HG03135 (cell line): ENCODE measurements around the gene COA4.

ENCODE experiments used
- ATAC-seq: cut with Tn5 transposase; IDR thresholded peaks from one replicate; pipeline ENCODE4 v1.9.1; 2021; ENCODE audit warnings: mild to moderate bottlenecking, moderate library complexity; ENCODE audit not compliant: unreplicated experiment

Gene COA4

DNA sequence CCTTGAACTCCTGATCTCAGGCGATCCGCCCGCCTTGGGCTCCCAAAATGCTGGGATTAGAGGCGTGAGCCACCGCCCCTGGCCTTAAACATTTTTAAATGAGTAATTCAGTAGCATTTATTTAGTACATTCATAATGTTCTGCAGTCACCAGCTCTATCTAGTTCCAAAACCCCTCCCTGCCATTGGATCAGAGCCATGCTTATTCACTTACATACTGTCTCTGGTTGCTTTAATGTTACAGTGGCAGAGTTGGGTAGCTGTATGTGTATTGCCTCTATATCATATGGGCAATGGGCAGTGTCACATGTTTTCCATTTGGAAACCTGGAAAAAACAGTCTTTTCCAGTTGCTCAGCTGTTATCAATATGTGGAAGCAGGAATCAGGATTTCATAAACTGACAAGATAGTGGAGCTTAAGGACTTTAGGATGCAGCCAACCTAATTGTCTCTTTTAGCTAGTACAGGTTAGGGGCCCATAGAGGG is 10.5 kb downstream of the COA4 start:
- no peak for ATAC-seq

DNA sequence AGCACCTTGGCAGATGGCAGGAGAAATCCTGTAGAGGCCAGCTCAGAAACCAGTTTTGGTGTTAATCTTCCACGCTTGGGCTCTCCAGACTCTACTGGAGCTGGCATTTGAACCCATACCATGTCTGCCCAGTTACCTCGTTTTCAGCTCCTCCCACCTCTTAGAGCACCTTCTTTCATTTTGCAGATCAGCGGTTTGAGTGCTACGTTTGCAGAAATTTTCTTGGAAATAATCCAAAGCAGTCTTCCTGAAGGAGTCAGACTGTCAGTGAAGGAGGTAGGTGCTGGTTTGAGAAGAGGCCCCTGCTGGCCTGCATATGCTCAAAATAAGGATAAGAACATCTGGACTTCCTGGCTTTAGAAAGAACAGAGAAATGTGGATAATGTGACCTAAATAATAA is 13.7 kb downstream of the COA4 start:
- no peak for ATAC-seq

DNA sequence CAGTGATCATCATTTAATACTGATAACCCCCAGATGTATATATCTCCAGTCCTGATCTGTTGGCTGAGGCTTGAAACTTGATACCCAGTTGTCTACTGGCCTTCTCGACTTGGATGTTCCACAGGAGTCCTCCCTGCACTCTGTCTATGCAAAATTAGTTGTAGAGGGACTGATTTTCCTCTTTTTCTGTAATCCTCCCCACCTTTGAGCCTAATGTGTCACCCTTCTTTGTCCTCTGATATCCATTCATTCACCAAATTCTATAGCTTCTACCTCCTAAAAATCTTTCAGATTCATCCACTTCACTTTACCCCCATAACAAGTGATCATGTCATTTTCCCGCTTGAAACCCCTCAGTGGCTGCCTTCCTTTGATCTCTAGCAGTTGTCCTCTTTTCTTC is 16.4 kb downstream of the COA4 start:
- no peak for ATAC-seq

DNA sequence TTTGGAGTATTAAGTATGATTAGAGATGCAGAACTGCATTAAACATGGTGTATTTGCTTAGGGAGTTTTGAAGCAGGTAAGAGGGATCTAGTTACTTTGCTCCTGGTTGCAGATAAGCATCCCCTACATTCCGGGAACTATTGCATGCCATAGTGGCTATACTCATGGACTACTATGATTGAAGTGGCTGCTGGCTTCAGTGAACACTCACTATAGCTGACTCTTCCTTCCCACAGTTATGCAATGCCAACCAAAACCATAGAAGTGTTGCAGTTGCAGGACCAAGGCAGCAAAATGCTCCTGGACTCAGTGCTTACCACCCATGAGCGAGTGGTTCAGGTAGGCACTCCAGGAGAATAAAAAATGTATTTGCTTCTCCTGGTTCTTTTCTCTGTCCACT is 17.0 kb downstream of the COA4 start:
- no peak for ATAC-seq

DNA sequence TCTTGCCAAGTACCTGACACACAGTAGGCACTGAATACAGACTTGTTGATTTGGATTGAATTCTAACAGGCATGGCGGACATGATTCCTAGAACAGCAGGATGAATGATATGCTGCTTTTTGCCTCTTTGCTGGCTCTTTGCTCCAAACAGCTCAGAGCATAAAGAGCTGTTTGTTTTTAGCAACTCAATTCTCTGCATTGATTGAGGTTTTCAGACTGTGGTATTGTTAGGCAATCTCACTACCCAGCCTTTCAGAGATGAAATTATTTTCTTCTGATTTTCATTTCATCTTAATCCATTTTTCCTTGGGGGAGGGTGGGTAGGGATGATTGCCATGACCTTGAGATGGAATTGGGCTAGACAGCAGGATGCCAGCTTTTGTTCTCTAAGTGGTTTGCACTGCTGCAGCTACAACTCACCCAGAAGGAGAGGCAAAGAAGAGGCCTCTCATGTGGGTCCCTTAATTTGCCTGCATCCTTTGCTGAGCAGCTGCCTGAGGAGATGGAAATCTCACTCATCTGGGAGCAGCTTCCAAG is 20.5 kb downstream of the COA4 start:
- no peak for ATAC-seq

DNA sequence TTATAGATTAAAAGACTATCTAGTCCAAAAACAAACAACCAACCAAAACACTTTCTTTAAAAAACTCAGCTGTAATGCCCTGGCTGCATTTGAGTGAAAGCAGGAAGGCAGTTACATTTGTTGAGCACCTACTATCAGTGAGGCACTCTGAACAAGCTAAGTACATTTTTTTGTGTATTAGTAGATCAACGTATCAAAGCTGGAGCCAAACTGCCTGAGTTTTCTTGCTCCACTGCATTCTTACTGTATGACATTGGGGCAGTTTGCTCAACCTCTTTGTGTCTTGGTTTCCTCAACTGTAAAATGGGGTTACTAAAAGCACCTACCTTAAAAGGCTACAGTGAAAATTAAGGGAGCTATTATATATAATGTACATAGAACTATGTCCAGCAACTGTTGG is 22.0 kb downstream of the COA4 start:
- ATAC-seq = no peak

DNA sequence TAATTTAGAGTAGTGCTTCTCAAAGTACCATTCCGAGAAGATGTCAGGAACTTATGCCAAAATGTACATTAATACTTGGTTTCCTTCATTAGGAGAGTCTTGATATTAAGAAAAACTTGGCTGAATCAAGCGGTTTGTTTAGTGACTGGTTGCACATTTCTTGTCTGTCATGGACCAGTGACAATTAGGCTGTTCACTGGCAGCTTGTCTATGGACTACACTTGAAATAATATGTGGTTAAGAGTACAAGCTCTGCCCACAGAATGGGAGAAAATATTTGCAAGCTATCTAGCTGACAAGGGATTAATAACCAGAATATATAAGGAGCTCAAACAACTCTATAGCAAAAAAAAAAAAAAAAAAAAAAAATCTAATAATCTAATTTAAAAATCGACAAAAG is 24.6 kb downstream of the COA4 start:
- ATAC-seq = no peak

DNA sequence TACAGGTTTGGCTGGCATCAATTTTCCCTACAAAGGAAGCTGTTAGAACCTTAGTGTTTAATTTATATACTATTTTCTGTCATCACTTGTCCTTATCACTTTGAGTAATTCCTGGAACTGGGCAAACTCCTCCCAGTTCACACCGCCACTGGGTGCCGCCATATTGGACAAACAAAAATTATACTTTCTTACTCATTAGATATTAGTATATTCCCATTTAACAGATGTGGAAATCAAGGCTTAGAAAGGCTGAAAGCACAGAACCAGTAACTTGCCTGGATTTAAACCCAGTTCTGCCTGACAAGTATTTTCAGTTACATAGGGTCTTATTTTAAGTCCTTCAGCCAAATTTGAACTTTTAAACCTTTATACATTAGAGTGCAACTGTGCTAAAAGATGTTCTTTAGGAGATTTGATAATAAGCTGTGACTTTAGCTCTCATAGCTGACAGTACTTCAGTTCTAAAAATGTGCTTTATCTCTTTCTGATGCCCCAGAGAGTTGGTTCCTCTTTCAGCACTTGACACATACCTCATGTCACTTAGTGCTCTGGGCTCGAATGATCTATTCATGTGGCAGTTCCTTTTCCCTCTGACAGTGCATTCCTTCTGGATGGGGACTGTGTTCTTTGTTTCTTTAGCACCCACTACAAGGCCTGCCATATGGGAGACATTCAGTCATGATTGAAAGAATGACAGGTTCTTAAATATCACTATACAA is 25.4 kb downstream of the COA4 start:
- no peak for ATAC-seq

DNA sequence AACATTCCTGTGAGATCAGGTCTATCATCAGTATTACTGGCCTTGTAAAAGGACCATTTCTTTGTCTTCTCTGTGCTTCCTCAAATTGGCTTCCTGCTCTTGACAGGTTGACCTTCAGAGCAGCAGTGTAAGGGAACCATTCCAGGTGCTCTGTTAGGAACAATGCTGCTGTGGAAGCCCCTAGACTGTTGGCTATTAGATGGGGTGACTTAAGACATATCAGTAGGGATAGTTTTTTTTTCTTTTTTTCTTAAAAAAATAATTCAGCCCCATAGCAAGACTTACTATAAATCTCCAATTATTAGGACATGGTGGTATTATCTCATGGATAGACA is 37.6 kb downstream of the COA4 start:
- ATAC-seq = no peak

DNA sequence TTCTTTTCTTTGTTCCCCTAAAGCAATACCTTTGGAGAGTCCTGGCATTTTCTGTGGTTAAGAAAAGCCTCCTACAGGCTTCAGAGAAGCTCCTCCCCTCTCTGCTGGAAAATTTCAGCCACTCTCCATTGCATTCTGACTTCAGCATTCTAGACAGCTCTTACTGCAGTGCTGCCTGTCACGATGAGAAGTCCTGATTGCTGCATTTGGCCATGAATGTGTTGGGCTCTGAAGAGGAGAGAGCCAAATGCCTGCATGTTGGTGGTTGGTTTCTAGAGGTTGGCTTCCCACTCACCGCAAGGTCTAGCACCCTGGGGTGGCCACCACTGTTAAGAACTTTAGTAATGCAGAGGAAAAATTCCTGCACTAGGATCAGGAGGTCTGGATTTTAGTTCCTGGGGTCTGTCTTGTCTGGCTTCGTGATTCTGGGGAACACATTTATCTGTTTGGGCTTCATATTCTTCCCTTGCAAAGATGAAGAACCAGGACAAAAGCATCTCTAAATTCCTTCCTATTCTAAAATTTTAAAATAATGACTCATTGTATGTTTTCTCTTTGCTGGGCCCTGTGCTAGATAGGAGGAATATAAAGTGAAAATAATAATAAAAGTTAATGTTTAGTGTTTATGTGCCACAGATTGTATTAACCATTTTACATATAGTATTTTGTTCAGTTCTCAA is 38.1 kb downstream of the COA4 start:
- ATAC-seq = no peak

DNA sequence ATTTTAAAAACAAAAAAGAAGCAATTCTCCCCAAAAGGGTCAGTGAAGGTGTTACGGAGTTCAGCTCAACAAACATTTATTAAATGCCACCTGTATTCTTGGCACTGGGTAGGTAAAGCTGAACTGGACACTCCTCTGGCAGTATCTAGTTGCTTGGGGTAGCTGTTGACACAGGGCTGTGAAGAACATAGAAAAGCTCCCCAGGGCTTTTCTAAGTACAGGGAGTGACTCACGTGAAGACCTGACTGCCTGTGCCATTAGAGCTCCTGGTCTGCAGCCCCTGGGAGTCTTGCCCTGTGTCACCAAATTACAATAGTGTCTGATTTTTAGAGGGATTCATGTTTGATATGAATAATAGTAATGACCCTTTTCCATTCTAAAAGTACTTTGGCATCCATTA is 43.6 kb downstream of the COA4 start:
- no peak for ATAC-seq

DNA sequence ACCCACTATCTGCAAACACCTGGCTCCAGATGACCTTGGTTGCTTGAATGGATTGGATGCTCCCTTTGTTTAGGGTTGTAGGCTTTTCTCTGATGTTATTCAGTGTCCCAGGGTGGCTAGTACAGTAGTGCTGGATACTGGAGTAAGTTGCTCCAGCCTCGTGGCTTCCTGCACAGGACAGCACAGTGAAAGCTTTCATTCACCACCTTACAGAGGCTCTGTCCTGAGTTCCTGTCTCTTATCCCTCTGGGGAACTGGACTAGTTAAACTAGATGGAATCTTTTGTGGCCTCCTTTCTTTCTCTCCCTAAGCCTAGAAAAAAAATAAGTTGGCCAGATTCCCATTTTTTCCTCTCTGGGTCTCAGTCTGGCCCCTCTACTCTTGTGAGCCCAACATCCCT is 46.4 kb downstream of the COA4 start:
- no peak for ATAC-seq
